Measurements from ENCODE around the gene MLH1. TPM values are rescaled to one million over a fixed set of nuclear protein-coding genes. Genes with fewer than 3 reads are reported as not detected.
"Not testable (repeated sequence)": the region's sequence is repeated elsewhere in the genome, so short reads cannot be mapped to it uniquely, and the experiment has no call there.

MLH1 gene
- total RNA-seq, 2 experiments from 2014 or later = 52.3 to 54.0 TPM

DNA sequence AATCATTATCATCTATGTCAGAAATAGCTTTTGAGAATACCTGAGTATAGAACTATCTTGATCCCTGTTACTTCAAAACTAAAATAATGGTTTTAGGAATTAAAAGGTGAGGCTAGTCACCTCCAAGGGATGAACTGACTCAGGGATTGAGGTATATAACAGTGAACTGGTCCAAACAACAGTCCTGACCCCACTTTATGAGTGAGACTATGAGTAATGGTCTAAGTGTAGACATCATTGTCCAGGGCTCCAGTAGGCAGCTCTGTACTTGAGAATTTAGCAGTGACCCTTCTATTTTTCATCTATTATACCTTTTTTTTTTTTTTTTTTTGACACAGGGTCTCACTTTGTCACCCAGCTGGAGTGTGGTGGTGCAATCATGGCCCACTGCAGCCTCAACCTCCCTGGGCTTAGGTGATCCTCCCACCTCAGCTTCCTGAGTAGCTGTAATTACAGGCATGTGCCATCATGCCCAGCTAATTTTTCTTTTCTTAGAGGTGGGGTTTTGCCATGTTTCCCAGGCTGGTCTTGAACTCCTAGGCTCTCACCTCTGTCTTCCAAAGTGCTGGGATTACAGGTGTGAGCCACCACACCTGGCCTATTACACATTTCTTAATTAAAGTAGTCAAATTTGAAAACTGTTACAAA is 36.3 kb downstream of the MLH1 start:
- no peak for ATAC-seq (ENCODE audit: low read depth)

GRCh38 chr3:37030588-37030987 is 37.3 kb downstream of the MLH1 start:
- POLR2A ChIA-PET = no interaction called here
- DNase-seq (no peak), ATAC-seq (ENCODE audit: low read depth) (no peak)
- H3K27me3 Mint-ChIP-seq = no peaks in the 10 kb centered on the region
- H3K4me1 Mint-ChIP-seq = peaks cover 3% of the 10 kb centered on the region
- peaks cover 49% of the 10 kb centered on the region for H3K36me3 Mint-ChIP-seq
- no peaks in the 10 kb centered on the region for H3K9me3 Mint-ChIP-seq
- H3K4me3 Mint-ChIP-seq = no peak overlapping the region
- H3K27ac Mint-ChIP-seq = no peak overlapping the region

More for the DNA sequence above, 36.3 kb downstream of the MLH1 start:
- peaks cover 44% of the 10 kb centered on the region for H3K36me3 Mint-ChIP-seq
- no peaks in the 10 kb centered on the region for H3K9me3 Mint-ChIP-seq
- peaks cover 7% of the 10 kb centered on the region for H3K4me1 Mint-ChIP-seq
- POLR2A ChIA-PET = no interaction called here
- H3K27ac Mint-ChIP-seq = no peak overlapping the region
- no peak overlapping the region for H3K4me3 Mint-ChIP-seq
- no peaks in the 10 kb centered on the region for H3K27me3 Mint-ChIP-seq
- DNase-seq = no peak

GRCh38 chr3:37031096-37031682 is 37.9 kb downstream of the MLH1 start:
- ATAC-seq (ENCODE audit: low read depth) = no peak
- H3K4me3 Mint-ChIP-seq = no peak overlapping the region

GRCh38 chr3:37032961-37033360 is 39.6 kb downstream of the MLH1 start:
- no peak for DNase-seq
- Mint-ChIP-seq H3K27me3 (no peaks in the 10 kb centered on the region), H3K36me3 (peaks cover 51% of the 10 kb centered on the region), H3K9me3 (no peaks in the 10 kb centered on the region), H3K4me3 (no peak overlapping the region), H3K4me1 (peaks cover 3% of the 10 kb centered on the region), H3K27ac (no peak overlapping the region)
- no peak for ATAC-seq (ENCODE audit: low read depth)
- POLR2A ChIA-PET = no interaction called here

More at GRCh38 chr3:37031096-37031682, 37.9 kb downstream of the MLH1 start:
- Mint-ChIP-seq H3K36me3 (peaks cover 52% of the 10 kb centered on the region), H3K27me3 (no peaks in the 10 kb centered on the region), H3K4me1 (peaks cover 3% of the 10 kb centered on the region), H3K27ac (no peak overlapping the region), H3K9me3 (no peaks in the 10 kb centered on the region)
- POLR2A ChIA-PET = interaction anchor here (0.6 kb wide), 1 partner anchor 28 kb away, joined by 6 read pairs; no protein-coding TSS in a partner anchor
- DNase-seq = no peak

- ATAC-seq (ENCODE audit: low read depth) (no peak), DNase-seq (no peak)
- Mint-ChIP-seq H3K4me3 (no peak overlapping the region), H3K27ac (no peak overlapping the region), H3K9me3 (no peaks in the 10 kb centered on the region), H3K4me1 (no peaks in the 10 kb centered on the region), H3K36me3 (peaks cover 48% of the 10 kb centered on the region), H3K27me3 (no peaks in the 10 kb centered on the region)
- POLR2A ChIA-PET = no interaction called here
Measured at GRCh38 chr3:37037352-37037751, 44.0 kb downstream of the MLH1 start.

- no peak overlapping the region for H3K4me3 Mint-ChIP-seq
- POLR2A ChIA-PET = no interaction called here
- no peaks in the 10 kb centered on the region for H3K9me3 Mint-ChIP-seq
- no peaks in the 10 kb centered on the region for H3K27me3 Mint-ChIP-seq
- no peaks in the 10 kb centered on the region for H3K4me1 Mint-ChIP-seq
- peaks cover 42% of the 10 kb centered on the region for H3K36me3 Mint-ChIP-seq
- ATAC-seq (ENCODE audit: low read depth) (no peak), DNase-seq (no peak)
- no peak overlapping the region for H3K27ac Mint-ChIP-seq
Measured at GRCh38 chr3:37039161-37039846, 46.0 kb downstream of the MLH1 start.

GRCh38 chr3:37040231-37040630 is 46.9 kb downstream of the MLH1 start:
- Mint-ChIP-seq H3K36me3 (peaks cover 36% of the 10 kb centered on the region), H3K27me3 (no peaks in the 10 kb centered on the region), H3K4me1 (no peaks in the 10 kb centered on the region), H3K9me3 (no peaks in the 10 kb centered on the region), H3K27ac (no peak overlapping the region), H3K4me3 (no peak overlapping the region)
- DNase-seq = no peak
- POLR2A ChIA-PET = interaction anchor here (0.6 kb wide), 1 partner anchor 267 kb away, joined by 4 read pairs; no protein-coding TSS in a partner anchor
- no peak for ATAC-seq (ENCODE audit: low read depth)

GRCh38 chr3:37041546-37042195 is 48.4 kb downstream of the MLH1 start:
- no peaks in the 10 kb centered on the region for H3K4me1 Mint-ChIP-seq
- POLR2A ChIA-PET = no interaction called here
- no peak for ATAC-seq (ENCODE audit: low read depth)
- no peaks in the 10 kb centered on the region for H3K9me3 Mint-ChIP-seq
- no peak overlapping the region for H3K4me3 Mint-ChIP-seq
- H3K27ac Mint-ChIP-seq = no peak overlapping the region
- H3K27me3 Mint-ChIP-seq = no peaks in the 10 kb centered on the region
- peaks cover 27% of the 10 kb centered on the region for H3K36me3 Mint-ChIP-seq
- no peak for DNase-seq

DNA sequence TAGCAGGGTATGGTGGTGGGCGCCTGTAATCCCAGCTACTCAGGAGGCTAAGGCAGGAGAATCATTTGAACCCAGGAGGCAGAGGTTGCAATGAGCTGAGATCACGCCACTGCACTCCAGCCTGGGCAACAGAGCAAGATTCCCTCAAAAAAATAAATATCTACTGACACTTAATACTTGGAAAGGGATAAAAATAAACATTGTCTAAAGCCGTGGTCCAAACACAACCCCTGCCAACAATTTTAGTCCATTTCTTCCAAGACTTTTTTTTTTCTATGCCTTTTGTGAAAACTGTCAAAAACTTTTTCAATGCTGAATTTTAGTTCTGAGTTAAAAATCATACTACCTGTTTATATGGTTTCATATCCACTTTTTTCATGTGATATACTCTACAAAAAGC is 49.4 kb downstream of the MLH1 start:
- peaks cover 31% of the 10 kb centered on the region for H3K36me3 Mint-ChIP-seq
- H3K4me3 Mint-ChIP-seq; ATAC-seq (ENCODE audit: low read depth); H3K27me3 Mint-ChIP-seq; DNase-seq; H3K9me3 Mint-ChIP-seq; POLR2A ChIA-PET; H3K27ac Mint-ChIP-seq; H3K4me1 Mint-ChIP-seq: not testable (repeated sequence)

DNA sequence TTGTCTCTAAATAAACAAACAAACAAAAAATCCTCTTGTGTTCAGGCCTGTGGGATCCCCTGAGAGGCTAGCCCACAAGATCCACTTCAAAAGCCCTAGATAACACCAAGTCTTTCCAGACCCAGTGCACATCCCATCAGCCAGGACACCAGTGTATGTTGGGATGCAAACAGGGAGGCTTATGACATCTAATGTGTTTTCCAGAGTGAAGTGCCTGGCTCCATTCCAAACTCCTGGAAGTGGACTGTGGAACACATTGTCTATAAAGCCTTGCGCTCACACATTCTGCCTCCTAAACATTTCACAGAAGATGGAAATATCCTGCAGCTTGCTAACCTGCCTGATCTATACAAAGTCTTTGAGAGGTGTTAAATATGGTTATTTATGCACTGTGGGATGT is 57.0 kb downstream of the MLH1 start:
- Mint-ChIP-seq H3K27ac (no peak overlapping the region), H3K4me1 (no peaks in the 10 kb centered on the region)

GRCh38 chr3:37052860-37053259 is 59.5 kb downstream of the MLH1 start:
- H3K36me3 Mint-ChIP-seq = peaks cover 31% of the 10 kb centered on the region
- POLR2A ChIA-PET = no interaction called here
- no peaks in the 10 kb centered on the region for H3K9me3 Mint-ChIP-seq
- no peak for ATAC-seq (ENCODE audit: low read depth)
- no peak for DNase-seq
- H3K4me1 Mint-ChIP-seq = peaks cover 1% of the 10 kb centered on the region
- no peak overlapping the region for H3K27ac Mint-ChIP-seq
- no peak overlapping the region for H3K4me3 Mint-ChIP-seq
- no peaks in the 10 kb centered on the region for H3K27me3 Mint-ChIP-seq

More for the DNA sequence above, 57.0 kb downstream of the MLH1 start:
- no peak for DNase-seq
- POLR2A ChIA-PET = no interaction called here
- H3K27me3 Mint-ChIP-seq = no peaks in the 10 kb centered on the region
- H3K4me3 Mint-ChIP-seq = no peak overlapping the region
- ATAC-seq (ENCODE audit: low read depth) = no peak
- H3K36me3 Mint-ChIP-seq = peaks cover 42% of the 10 kb centered on the region
- no peaks in the 10 kb centered on the region for H3K9me3 Mint-ChIP-seq

GRCh38 chr3:37053337-37053736 is 60.0 kb downstream of the MLH1 start:
- Mint-ChIP-seq H3K4me3 (no peak overlapping the region), H3K9me3 (no peaks in the 10 kb centered on the region), H3K27ac (no peak overlapping the region), H3K27me3 (no peaks in the 10 kb centered on the region), H3K36me3 (peaks cover 27% of the 10 kb centered on the region), H3K4me1 (peaks cover 1% of the 10 kb centered on the region)
- ATAC-seq (ENCODE audit: low read depth) (no peak), DNase-seq (no peak)
- POLR2A ChIA-PET = no interaction called here

DNA sequence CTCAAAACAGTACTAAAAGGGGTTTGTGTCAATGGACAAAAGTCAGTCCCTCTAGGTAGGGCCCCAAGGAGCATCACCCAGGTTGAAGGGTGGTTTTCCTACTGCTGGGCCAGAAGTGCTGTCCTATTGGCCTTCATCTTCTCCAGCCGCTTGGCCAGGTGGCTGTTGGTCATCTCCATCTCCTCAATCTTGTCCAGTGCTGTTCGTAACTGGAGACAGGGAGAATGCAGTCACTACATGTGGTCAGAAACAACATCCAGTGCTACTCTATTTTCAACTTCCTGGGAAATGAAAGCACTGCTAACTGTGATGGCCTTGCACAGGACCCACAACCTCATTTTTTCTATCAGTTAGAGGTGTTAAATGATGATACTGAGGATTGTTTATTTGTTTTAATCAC is 60.4 kb downstream of the MLH1 start:
- ATAC-seq (ENCODE audit: low read depth) (no peak), DNase-seq (no peak)
- Mint-ChIP-seq H3K27ac (no peak overlapping the region), H3K9me3 (no peaks in the 10 kb centered on the region), H3K36me3 (peaks cover 25% of the 10 kb centered on the region), H3K4me3 (no peak overlapping the region), H3K4me1 (peaks cover 1% of the 10 kb centered on the region), H3K27me3 (no peaks in the 10 kb centered on the region)
- POLR2A ChIA-PET = no interaction called here
